Activated gamma-delta T cell (primary cell): ENCODE data around the gene RTN4RL1.

ENCODE experiments used
- DNase-seq: peaks from one replicate; lab custom pipeline; 2025; lab: John Stamatoyannopoulos, UW

RTN4RL1 gene

GRCh38 chr17:2047590-2047989, 22.5 kb upstream of the RTN4RL1 start:
- no peak for DNase-seq

GRCh38 chr17:2044263-2044894, 19.2 kb upstream of the RTN4RL1 start:
- DNase-seq, result no peak

- no peak for DNase-seq
Measured at GRCh38 chr17:2043785-2044184, 18.7 kb upstream of the RTN4RL1 start.

- DNase-seq, result no peak
Measured at GRCh38 chr17:2042933-2043332, 17.8 kb upstream of the RTN4RL1 start.

GRCh38 chr17:2042390-2042847, 17.3 kb upstream of the RTN4RL1 start:
- no peak for DNase-seq

- peak; percentile 90 for DNase-seq
Measured at GRCh38 chr17:2041561-2042389, 16.6 kb upstream of the RTN4RL1 start, which contains the start of gene OVCA2. Gene OVCA2 (plus strand): TSS chr17:2042022. CDS start chr17:2042048, 26 bp downstream.

- DNase-seq, result no peak
Measured at GRCh38 chr17:2040942-2041560, 15.9 kb upstream of the RTN4RL1 start.

GRCh38 chr17:2040219-2040827, 15.2 kb upstream of the RTN4RL1 start:
- DNase-seq, result no peak

GRCh38 chr17:2037155-2037554, 12.0 kb upstream of the RTN4RL1 start:
- no peak for DNase-seq

- no peak for DNase-seq
Measured at GRCh38 chr17:2035541-2036488, 10.7 kb upstream of the RTN4RL1 start.

GRCh38 chr17:2034806-2035540, 9.8 kb upstream of the RTN4RL1 start:
- no peak for DNase-seq

- no peak for DNase-seq
Measured at GRCh38 chr17:2034157-2034556, 9.0 kb upstream of the RTN4RL1 start.

- DNase-seq, result no peak
Measured at GRCh38 chr17:2033153-2033552, 8.0 kb upstream of the RTN4RL1 start.

GRCh38 chr17:2030779-2031163, 5.6 kb upstream of the RTN4RL1 start:
- DNase-seq, result no peak

GRCh38 chr17:2029911-2030778, 5.0 kb upstream of the RTN4RL1 start, which contains the start of gene DPH1:
Gene DPH1 (plus strand): TSS chr17:2030153. CDS start chr17:2030170, 17 bp downstream.
- DNase-seq, result peak; percentile 63

GRCh38 chr17:2028737-2029136, 3.6 kb upstream of the RTN4RL1 start:
- no peak for DNase-seq

- DNase-seq, result no peak
Measured at GRCh38 chr17:2028234-2028614, 3.1 kb upstream of the RTN4RL1 start.

- no peak for DNase-seq
Measured at GRCh38 chr17:2027528-2028233, 2.5 kb upstream of the RTN4RL1 start.
